IPS-11a (cell line): Measurements from ENCODE around the gene NRL.
"Not testable (repeated sequence)": the region's sequence is repeated elsewhere in the genome, so short reads cannot be mapped to it uniquely, and the experiment has no call there.

ENCODE experiments used
- H3K4me3 ChIP-seq: one replicate; pipeline ENCODE4 v1.5.1; 2013; ENCODE audit warnings: low read depth, low read length, control low read depth

NRL gene

GRCh38 chr14:24127673-24128072 is 12.9 kb upstream of the NRL start:
- no peak overlapping the region for H3K4me3 ChIP-seq

- no peak overlapping the region for H3K4me3 ChIP-seq
Measured at GRCh38 chr14:24126939-24127338, 12.2 kb upstream of the NRL start.

GRCh38 chr14:24123424-24124417 is 9.0 kb upstream of the NRL start:
- no peak overlapping the region for H3K4me3 ChIP-seq

GRCh38 chr14:24122898-24123297 is 8.1 kb upstream of the NRL start:
- H3K4me3 ChIP-seq, result no peak overlapping the region

GRCh38 chr14:24122416-24122815 is 7.7 kb upstream of the NRL start:
- H3K4me3 ChIP-seq, result no peak overlapping the region

- no peak overlapping the region for H3K4me3 ChIP-seq
Measured at GRCh38 chr14:24121210-24121609, 6.5 kb upstream of the NRL start.

- H3K4me3 ChIP-seq, result no peak overlapping the region
Measured at GRCh38 chr14:24119691-24120090, 4.9 kb upstream of the NRL start.

GRCh38 chr14:24117179-24117578 is 2.4 kb upstream of the NRL start:
- H3K4me3 ChIP-seq, result no peak overlapping the region

GRCh38 chr14:24116128-24116814 is 1.5 kb upstream of the NRL start:
- H3K4me3 ChIP-seq, result no peak overlapping the region

GRCh38 chr14:24115422-24116127 is 826 bp upstream of the NRL start:
- peak overlapping the region; percentile 94 for H3K4me3 ChIP-seq

GRCh38 chr14:24113801-24114531 is 783 bp downstream of the NRL start:
- H3K4me3 ChIP-seq, result peak overlapping the region; percentile 94

- H3K4me3 ChIP-seq, result peak overlapping the region; percentile 94
Measured at GRCh38 chr14:24113379-24113800, 1.4 kb downstream of the NRL start.

- H3K4me3 ChIP-seq, result no peak overlapping the region
Measured at GRCh38 chr14:24110523-24110922, 4.2 kb downstream of the NRL start.

GRCh38 chr14:24110060-24110459 is 4.7 kb downstream of the NRL start:
- no peak overlapping the region for H3K4me3 ChIP-seq

GRCh38 chr14:24108336-24108874 is 6.3 kb downstream of the NRL start:
- no peak overlapping the region for H3K4me3 ChIP-seq

- no peak overlapping the region for H3K4me3 ChIP-seq
Measured at GRCh38 chr14:24106672-24107271, 8.0 kb downstream of the NRL start.

- not testable (repeated sequence) for H3K4me3 ChIP-seq
Measured at GRCh38 chr14:24105609-24106239, 9.0 kb downstream of the NRL start.

- H3K4me3 ChIP-seq, result no peak overlapping the region
Measured at GRCh38 chr14:24103451-24103850, 11.3 kb downstream of the NRL start.

GRCh38 chr14:24102357-24103048 is 12.2 kb downstream of the NRL start:
- H3K4me3 ChIP-seq, result no peak overlapping the region
